Ovary (tissue), 9 donors: ENCODE results near the gene CIAPIN1. TPM values are rescaled to one million over a fixed set of nuclear protein-coding genes. Genes with fewer than 3 reads are reported as not detected.

Experiments
- DNase-seq, 5 donors: peaks; one replicate each; pipeline ENCODE4 v3.0.0-alpha.2; 2019 to 2020
- H3K27ac ChIP-seq, 2 donors: fragments of 200-600 bp; one replicate each; pipeline versions ENCODE4 v1.5.1 to v1.8.0; 2019 to 2022
- H3K27me3 ChIP-seq: fragments of 200-600 bp; one replicate; pipeline ENCODE4 v1.8.0; 2022
- H3K36me3 ChIP-seq: fragments of 200-600 bp; sonication (generic); one replicate; pipeline ENCODE4 v1.5.1; 2019
- H3K4me1 ChIP-seq: one replicate; pipeline ENCODE4 v1.8.1; 2013; ENCODE audit warnings: mild to moderate bottlenecking, moderate library complexity; ENCODE audit not compliant: insufficient read depth
- H3K4me3 ChIP-seq: fragments of 200-600 bp; sonication (generic); one replicate; pipeline ENCODE4 v1.5.1; 2017
- H3K9me3 ChIP-seq, 2 donors: fragments of 200-600 bp in 1 of 2; sonication (generic) in 1 of 2; one replicate each; pipeline versions ENCODE4 v1.5.1 to v1.8.1; 2013 to 2019; ENCODE audit warnings: mild to moderate bottlenecking in 1 of 2, moderate library complexity in 1 of 2
- EP300 ChIP-seq: sonication (generic); formaldehyde crosslinking; IDR thresholded peaks from one replicate; pipeline ENCODE4 v1.6.1; 2017; ENCODE audit warnings: antibody characterized with exemption
- POLR2A ChIP-seq: fragments of 450-650 bp; IDR thresholded peaks from one replicate; pipeline ENCODE4 v1.6.1; 2017; ENCODE audit warnings: antibody characterized with exemption, mild to moderate bottlenecking, moderate library complexity
- WGBS, 3 donors: extraction: QIAGEN DNeasy Blood & Tissue Kit in 1 of 3; methylation state at CpG; one replicate each; pipeline versions ENCODE4 v1.1.5 to v1.1.7; 2013 to 2017; 5-methylcytosine and 5-hydroxymethylcytosine counted together
- intact Hi-C, 4 donors: fragments of 100-400 bp; cut with DNase I; formaldehyde crosslinking; loops; one replicate each; pipeline versions ENCODE4 v1.11.0 to v1.15.1; 2022 to 2023
- polyA plus RNA-seq, 2 donors: library from polyadenylated mRNA; stranded (reverse); fragments of 200-250 nt in 1 of 2; fragments of 350-450 nt in 1 of 2; fragmentation: Illumina TruSeq in 1 of 2; extraction: RNeasy Lipid Tissue Mini Kit (QIAGEN cat#74804) in 1 of 2; gene quantifications; one replicate each; pipeline ENCODE4 v1.2.3, GENCODE V29; 2013 to 2014
- total RNA-seq, 7 donors: library from RNA; depleted of rRNA in 2 of 7; stranded (reverse); fragments of >200 nt in 2 of 7; fragmentation: NEBNext Ultra II Directional in 3 of 7; extraction: Animal tissue kit (Norgen Biotek cat#: 25700) in 3 of 7; gene quantifications; one replicate each; pipeline versions ENCODE4 v1.1.0 to v1.2.4, GENCODE V29; 2016 to 2023
- TF ChIP-seq, protein P1 (sequence below), 3 donors: fragments of 450-650 bp in 2 of 3; fragments of 200-600 bp in 1 of 3; IDR thresholded peaks; one replicate each; pipeline versions ENCODE4 v1.5.1 to v1.8.0; 2016 to 2022; ENCODE audit warnings: antibody characterized with exemption in 3 of 3, mild to moderate bottlenecking in 1 of 3
- donor health status: DM: no; HTN: no; CAD: no; lungs with moderate emphysema.
- donor health status: DM: no; HTN: no; CAD: no.
- donor health status: Bipolar disorder and iron deficiency.
- donor health status: DM: yes; HTN: yes; CAD: no.
- donor health status: DM: no; HTN: no; CAD: no.
- donor health status: DM: yes; HTN: yes; CAD: no.

CIAPIN1 gene
- total and polyA plus RNA-seq, 9 donors = 9.2 to 33.5 (median 20.8) TPM

DNA sequence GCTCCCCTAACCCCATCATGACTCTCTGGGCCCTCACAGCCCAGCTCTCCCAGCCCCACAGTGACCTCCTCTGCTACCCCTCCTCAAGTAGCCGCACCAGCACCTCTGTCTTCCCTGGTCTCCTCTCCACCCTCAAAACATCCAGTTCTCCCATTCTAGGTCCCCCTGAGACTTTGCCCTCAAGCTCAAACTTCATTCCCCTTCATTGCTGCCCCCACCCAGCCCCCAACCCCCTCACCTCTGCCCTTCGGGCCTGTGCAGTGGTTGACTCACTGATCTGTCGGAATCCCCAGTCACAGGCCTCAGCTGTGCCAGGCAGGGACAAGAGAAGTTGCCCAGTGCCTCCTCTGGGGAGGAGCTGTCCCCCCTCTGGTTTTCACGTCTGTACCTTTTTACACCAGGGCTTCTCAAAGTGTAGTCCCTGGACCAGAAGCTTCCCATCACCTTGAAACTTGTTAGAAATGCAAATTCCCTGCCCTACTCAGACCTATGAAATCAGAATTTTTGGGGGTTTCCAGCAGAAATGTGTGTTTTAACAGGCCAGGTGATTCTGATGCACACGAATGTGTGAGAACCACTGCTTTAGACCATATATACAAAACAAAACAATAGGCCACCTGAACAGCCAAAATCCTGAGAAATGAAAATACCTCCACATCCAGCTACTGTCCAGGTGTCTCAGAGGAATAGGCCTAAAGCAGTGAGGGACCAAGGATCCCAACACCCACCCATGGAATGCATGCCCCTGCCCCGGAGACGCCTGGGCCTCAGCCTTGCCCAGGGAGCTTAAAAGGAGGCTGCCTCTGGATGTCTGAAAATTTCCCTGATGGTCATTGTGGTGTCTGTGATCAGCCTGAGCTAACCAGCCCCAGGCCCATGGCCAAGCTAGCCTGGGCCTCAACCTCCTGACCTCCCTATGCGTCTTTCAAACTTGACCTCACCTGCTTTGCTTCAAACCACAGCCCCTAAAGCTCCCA is 40.0 kb upstream of the CIAPIN1 start:
- 81 to 82% (median 81%) methylated on average over 8 of the region's 8 CpGs for WGBS, 3 donors
- Histone ChIP-seq H3K9me3 (no peaks in the 10 kb centered on the region), H3K4me1 (peaks cover 8% of the 10 kb centered on the region), H3K27me3 (no peaks in the 10 kb centered on the region), H3K36me3 (no peaks in the 10 kb centered on the region), H3K27ac (peak overlapping the region; percentile 37 to 83), H3K4me3 (peak overlapping the region; percentile 41)
- intact Hi-C loops = no loop called here
- TF ChIP-seq POLR2A (no peak), EP300 (no peak)
- TF ChIP-seq, protein P1, sequence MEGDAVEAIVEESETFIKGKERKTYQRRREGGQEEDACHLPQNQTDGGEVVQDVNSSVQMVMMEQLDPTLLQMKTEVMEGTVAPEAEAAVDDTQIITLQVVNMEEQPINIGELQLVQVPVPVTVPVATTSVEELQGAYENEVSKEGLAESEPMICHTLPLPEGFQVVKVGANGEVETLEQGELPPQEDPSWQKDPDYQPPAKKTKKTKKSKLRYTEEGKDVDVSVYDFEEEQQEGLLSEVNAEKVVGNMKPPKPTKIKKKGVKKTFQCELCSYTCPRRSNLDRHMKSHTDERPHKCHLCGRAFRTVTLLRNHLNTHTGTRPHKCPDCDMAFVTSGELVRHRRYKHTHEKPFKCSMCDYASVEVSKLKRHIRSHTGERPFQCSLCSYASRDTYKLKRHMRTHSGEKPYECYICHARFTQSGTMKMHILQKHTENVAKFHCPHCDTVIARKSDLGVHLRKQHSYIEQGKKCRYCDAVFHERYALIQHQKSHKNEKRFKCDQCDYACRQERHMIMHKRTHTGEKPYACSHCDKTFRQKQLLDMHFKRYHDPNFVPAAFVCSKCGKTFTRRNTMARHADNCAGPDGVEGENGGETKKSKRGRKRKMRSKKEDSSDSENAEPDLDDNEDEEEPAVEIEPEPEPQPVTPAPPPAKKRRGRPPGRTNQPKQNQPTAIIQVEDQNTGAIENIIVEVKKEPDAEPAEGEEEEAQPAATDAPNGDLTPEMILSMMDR (IDR thresholded peaks at IDR 0.05) = no peak
- DNase-seq = no peak

DNA sequence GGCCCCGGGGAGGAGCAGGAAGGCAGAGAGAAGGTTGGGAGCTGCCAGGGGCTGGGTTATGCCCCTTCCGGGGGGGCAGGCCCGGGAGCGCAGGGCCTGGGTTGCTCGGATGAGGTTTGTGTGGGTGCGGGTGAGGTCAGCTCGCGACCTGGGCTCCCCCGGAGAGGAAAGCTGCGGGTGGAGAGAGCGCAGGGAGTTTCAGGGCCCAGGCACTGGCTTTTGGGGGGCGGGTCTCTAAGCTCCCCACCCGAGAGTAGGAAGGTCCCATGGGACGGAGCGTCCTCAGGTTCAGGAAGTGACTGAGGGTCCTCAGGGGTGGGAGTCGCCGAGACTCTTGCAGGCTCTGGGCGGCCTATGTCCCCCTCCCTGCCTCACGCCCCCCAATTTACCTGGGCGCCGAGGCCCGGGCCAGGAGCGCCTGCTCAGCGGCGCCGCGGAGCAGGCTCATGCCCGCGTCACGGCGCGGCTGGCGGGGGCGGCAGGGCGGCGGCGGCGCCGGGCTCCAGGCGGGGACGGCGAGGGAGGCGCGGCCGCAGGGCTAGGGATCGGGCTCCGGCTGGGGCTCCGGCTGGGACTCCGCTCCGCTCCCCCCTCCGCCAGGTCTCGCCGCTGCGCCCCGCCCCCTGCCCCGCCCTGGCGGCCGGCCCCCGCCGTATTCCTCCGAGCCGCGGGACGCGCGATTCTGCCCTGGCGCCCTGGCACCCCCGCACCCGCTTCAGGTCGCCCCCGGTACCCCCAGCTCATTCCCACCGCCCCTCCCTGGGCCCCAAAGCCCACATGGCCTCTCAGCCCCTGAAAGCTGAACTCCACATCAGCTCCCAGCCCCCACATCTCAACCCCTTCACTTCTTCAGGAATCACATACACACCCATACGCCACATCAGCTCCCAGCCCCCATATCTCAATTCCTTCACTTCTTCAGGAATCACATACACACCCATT is 39.0 kb upstream of the CIAPIN1 start, which contains the start of gene DOK4:
DOK4 (minus strand) TSS at position 578 of the 942 bp plus-strand sequence. CDS start 6,986 bp downstream, outside the sequence.
- Histone ChIP-seq H3K27me3 (no peaks in the 10 kb centered on the region), H3K4me1 (peaks cover 8% of the 10 kb centered on the region), H3K4me3 (peak within 1 kb of the TSS; percentile 41), H3K27ac (peak within 1 kb of the TSS; percentile 58 to 83), H3K36me3 (no peaks in the 10 kb centered on the region), H3K9me3 (no peaks in the 10 kb centered on the region)
- TF ChIP-seq POLR2A (no peak), EP300 (no peak)
- TF ChIP-seq, protein P1 (IDR thresholded peaks at IDR 0.05) = no peak
- intact Hi-C loops = no loop called here
- 1 to 2% (median 1%) methylated on average over 27 to 73 of the region's 73 CpGs for WGBS, 3 donors
- peak; percentile 80 to 91 (median 87) for DNase-seq

DNA sequence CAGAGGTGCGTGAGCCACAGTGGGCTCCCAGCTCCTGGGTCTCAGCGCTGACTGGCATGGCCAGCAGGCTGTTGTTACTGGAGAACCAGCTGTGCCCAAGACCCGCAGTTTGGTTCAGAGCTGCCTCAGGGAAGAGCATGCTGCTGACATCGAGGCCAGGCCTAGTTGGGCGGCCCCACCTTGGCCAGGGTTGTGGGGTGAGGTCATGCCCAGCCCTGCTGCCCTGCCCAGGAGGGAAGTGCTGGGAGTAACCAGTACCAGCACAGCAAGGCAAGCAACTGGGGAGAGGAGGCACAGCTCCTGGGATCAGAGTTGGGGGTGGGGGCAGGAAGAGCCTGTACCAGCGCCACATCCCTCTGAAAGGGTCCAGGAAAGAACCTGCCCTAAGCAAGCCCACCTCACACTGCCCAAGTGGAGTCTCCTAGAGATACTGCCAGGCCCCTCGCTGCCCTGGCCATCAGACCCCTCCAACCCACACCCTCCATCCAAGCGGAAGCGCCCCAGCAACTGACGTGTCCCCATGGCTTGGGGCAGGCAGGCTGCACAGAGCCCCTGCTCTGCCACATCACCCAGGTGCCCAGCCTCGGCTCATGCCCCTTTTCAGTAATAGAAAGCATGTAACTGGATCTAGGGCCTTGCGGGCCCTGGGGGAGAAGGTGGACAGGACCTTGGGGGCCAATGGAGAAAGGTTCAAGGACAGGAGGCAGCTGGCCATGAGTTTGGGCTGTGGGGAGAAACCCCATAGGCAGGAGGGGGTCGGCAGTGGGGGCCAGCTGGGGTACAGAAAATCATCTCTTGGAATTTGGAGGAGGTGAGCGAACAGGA is 38.1 kb upstream of the CIAPIN1 start:
- DNase-seq = peak in 2 of 5 donors; percentile 37 to 42
- H3K9me3 ChIP-seq = no peaks in the 10 kb centered on the region
- 57 to 66% (median 57%) methylated on average over 14 of the region's 14 CpGs for WGBS, 3 donors
- H3K36me3 ChIP-seq = no peaks in the 10 kb centered on the region
- H3K4me3 ChIP-seq = peak overlapping the region; percentile 41
- TF ChIP-seq, protein P1 (IDR thresholded peaks at IDR 0.05) = no peak
- no peak for TF ChIP-seq POLR2A
- TF ChIP-seq EP300 = no peak
- H3K4me1 ChIP-seq = peaks cover 10% of the 10 kb centered on the region
- intact Hi-C loops = no loop called here
- H3K27ac ChIP-seq = peak overlapping the region; percentile 58 to 83
- H3K27me3 ChIP-seq = no peaks in the 10 kb centered on the region
